DND-41 (cell line): Measurements from ENCODE around the gene PDZRN3.

Experiments
- ATAC-seq: fragments of 200-7000 bp; cut with Tn5 transposase; 3 replicates; pipeline ENCODE4 v1.9.1; 2021; ENCODE audit warnings: low read depth; ENCODE audit not compliant: insufficient read depth
- DNase-seq: peaks from one replicate; pipeline ENCODE4 v3.0.0-alpha.2; 2020
- H2AFZ ChIP-seq: 2 replicates; pipeline ENCODE4 v1.6.0; 2012; ENCODE audit warnings: low read depth, low read length
- H3K27ac ChIP-seq: 2 replicates; pipeline ENCODE4 v1.5.1; 2012; ENCODE audit warnings: low read length, inconsistent platforms
- H3K27me3 ChIP-seq: fragments of 200-600 bp; sonication (generic); 2 replicates; pipeline ENCODE4 v1.6.0; 2012; ENCODE audit warnings: low read length, mild to moderate bottlenecking, inconsistent platforms; ENCODE audit not compliant: insufficient read depth, poor library complexity
- H3K36me3 ChIP-seq: 2 replicates; pipeline ENCODE4 v1.5.1; 2012; ENCODE audit warnings: low read length, inconsistent platforms; ENCODE audit not compliant: insufficient read depth
- H3K4me1 ChIP-seq: 2 replicates; pipeline ENCODE4 v1.5.1; 2012; ENCODE audit warnings: mild to moderate bottlenecking, low read length; ENCODE audit not compliant: insufficient read depth
- H3K4me2 ChIP-seq: 2 replicates; pipeline ENCODE4 v1.6.0; 2012; ENCODE audit warnings: mild to moderate bottlenecking, moderate library complexity, low read length, inconsistent platforms; ENCODE audit not compliant: insufficient read depth
- H3K4me3 ChIP-seq, 2 experiments: fragments of 200-600 bp in 1 of 2; shearing (Covaris generic) in 1 of 2; 2 replicates each; pipeline ENCODE4 v1.5.1; 2012 to 2016; ENCODE audit warnings: inconsistent platforms in 2 of 2, low read length in 2 of 2, mild to moderate bottlenecking in 2 of 2, low read depth in 1 of 2, moderate library complexity in 1 of 2
- H3K79me2 ChIP-seq: 2 replicates; pipeline ENCODE4 v1.6.0; 2012; ENCODE audit warnings: low read length, inconsistent platforms; ENCODE audit not compliant: insufficient read depth
- H3K9ac ChIP-seq: 2 replicates; pipeline ENCODE4 v1.6.0; 2012; ENCODE audit warnings: low read depth, mild to moderate bottlenecking, inconsistent platforms, low read length, moderate library complexity
- H3K9me3 ChIP-seq: 2 replicates; pipeline ENCODE4 v1.5.1; 2012; ENCODE audit warnings: low read length, moderate library complexity, mild to moderate bottlenecking, inconsistent platforms; ENCODE audit not compliant: insufficient read depth, severe bottlenecking
- H4K20me1 ChIP-seq: 2 replicates; pipeline ENCODE4 v1.6.0; 2012; ENCODE audit warnings: low read length; ENCODE audit not compliant: insufficient read depth
- CTCF ChIP-seq: IDR thresholded peaks from 2 replicates; pipeline ENCODE4 v1.5.1; 2012; ENCODE audit warnings: borderline replicate concordance, low read length, moderate library complexity, mild to moderate bottlenecking; ENCODE audit not compliant: poor library complexity, severe bottlenecking; ENCODE audit errors: extremely low read depth
- EZH2 ChIP-seq: IDR thresholded peaks from 3 replicates; pipeline ENCODE4 v1.6.1; 2012; ENCODE audit warnings: borderline replicate concordance, low read depth, mild to moderate bottlenecking, moderate library complexity, low read length, inconsistent platforms; ENCODE audit not compliant: severe bottlenecking

Gene PDZRN3

GRCh38 chr3:73616056-73616455, 8.7 kb downstream of the PDZRN3 start:
- Histone ChIP-seq H3K4me3 (no peak overlapping the region), H2AFZ (no peak overlapping the region), H3K36me3 (no peaks in the 10 kb centered on the region), H3K27me3 (peaks cover 4% of the 10 kb centered on the region), H3K4me2 (no peak overlapping the region), H3K9me3 (no peaks in the 10 kb centered on the region), H3K27ac (no peak overlapping the region), H3K9ac (no peak overlapping the region), H3K79me2 (no peaks in the 10 kb centered on the region), H4K20me1 (no peaks in the 10 kb centered on the region), H3K4me1 (no peaks in the 10 kb centered on the region)
- ATAC-seq: no peak
- DNase-seq: no peak
- TF ChIP-seq EZH2: no peak
- TF ChIP-seq CTCF: no peak

GRCh38 chr3:73614419-73614818, 10.3 kb downstream of the PDZRN3 start:
- Histone ChIP-seq H3K4me2 (no peak overlapping the region), H3K9me3 (no peaks in the 10 kb centered on the region), H3K4me3 (no peak overlapping the region), H3K27me3 (peaks cover 4% of the 10 kb centered on the region), H3K27ac (no peak overlapping the region), H3K4me1 (no peaks in the 10 kb centered on the region), H3K36me3 (no peaks in the 10 kb centered on the region), H2AFZ (no peak overlapping the region), H4K20me1 (no peaks in the 10 kb centered on the region), H3K9ac (no peak overlapping the region), H3K79me2 (no peaks in the 10 kb centered on the region)
- TF ChIP-seq EZH2: no peak
- TF ChIP-seq CTCF: no peak
- no peak for ATAC-seq
- DNase-seq: no peak

DNA sequence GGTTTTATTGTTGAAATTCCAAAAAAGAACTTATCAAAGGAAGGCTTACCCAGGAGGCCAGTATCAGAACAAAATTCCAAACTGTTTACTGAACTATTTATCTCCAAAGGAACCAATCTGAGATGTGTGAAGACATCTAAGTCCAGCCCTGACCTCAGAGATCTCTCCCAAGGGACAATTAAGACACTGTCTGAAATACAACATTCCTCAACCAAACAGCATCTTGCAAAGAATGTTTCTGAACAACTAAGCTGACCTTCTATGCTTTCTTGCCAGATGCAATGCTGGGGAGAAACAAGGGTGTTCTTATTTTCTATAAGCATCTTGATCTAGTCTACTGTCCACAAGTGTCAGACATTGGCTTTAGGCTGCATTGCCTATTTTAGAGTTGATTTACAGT, 13.6 kb downstream of the PDZRN3 start:
- no peaks in the 10 kb centered on the region for H3K36me3 ChIP-seq

More for the DNA sequence above, 13.6 kb downstream of the PDZRN3 start:
- Histone ChIP-seq H3K27ac (no peak overlapping the region), H2AFZ (no peak overlapping the region), H3K4me2 (no peak overlapping the region), H3K27me3 (peaks cover 4% of the 10 kb centered on the region), H3K9ac (no peak overlapping the region), H3K79me2 (no peaks in the 10 kb centered on the region), H3K4me1 (no peaks in the 10 kb centered on the region), H3K4me3 (no peak overlapping the region), H4K20me1 (no peaks in the 10 kb centered on the region), H3K9me3 (no peaks in the 10 kb centered on the region)
- ATAC-seq: no peak
- no peak for DNase-seq
- TF ChIP-seq CTCF (no peak), EZH2 (no peak)
